ENCODE data around the gene NTN1.

GRCh38 chr17:9162275-9162985, 141.1 kb downstream of the NTN1 start:
- TF ChIP-seq CTCF (IDR thresholded peaks at IDR 0.05): no peak
- TF ChIP-seq POLR2A (IDR thresholded peaks at IDR 0.05): no peak

All from uterus (tissue), 2 donors.